MM.1S (cell line): ENCODE results near the gene GRB10.

Experiments
- DNase-seq: peaks from one replicate; pipeline ENCODE4 v3.0.0-alpha.2; 2015
- H2AFZ ChIP-seq: fragments of 300-600 bp; sonication (generic); 2 replicates; pipeline ENCODE4 v1.6.0; 2016; ENCODE audit warnings: antibody characterized with exemption, low read length
- H3F3A ChIP-seq: fragments of 300-600 bp; sonication (generic); 2 replicates; pipeline ENCODE4 v1.6.1; 2016; ENCODE audit warnings: mild to moderate bottlenecking, antibody characterized with exemption, low read length, moderate library complexity, mixed read lengths; ENCODE audit not compliant: insufficient read depth
- H3K27ac ChIP-seq: fragments of 300-600 bp; sonication (generic); 2 replicates; pipeline ENCODE4 v1.5.1; 2016; ENCODE audit warnings: mild to moderate bottlenecking, low read length
- H3K27me3 ChIP-seq: fragments of 300-600 bp; sonication (generic); replicated peaks from 2 replicates; pipeline ENCODE4 v1.6.0; 2016; ENCODE audit warnings: low read length; ENCODE audit not compliant: insufficient read depth
- H3K36me3 ChIP-seq: fragments of 300-600 bp; sonication (generic); replicated peaks from 2 replicates; pipeline ENCODE4 v1.6.1; 2016; ENCODE audit warnings: mild to moderate bottlenecking, low read length, mixed read lengths; ENCODE audit not compliant: insufficient read depth
- H3K4me1 ChIP-seq: fragments of 300-600 bp; sonication (generic); 2 replicates; pipeline ENCODE4 v1.6.1; 2016; ENCODE audit warnings: low read length, mixed read lengths
- H3K4me2 ChIP-seq: fragments of 300-600 bp; sonication (generic); 2 replicates; pipeline ENCODE4 v1.6.0; 2016; ENCODE audit warnings: low read depth, low read length
- H3K4me3 ChIP-seq: fragments of 300-600 bp; sonication (generic); 2 replicates; pipeline ENCODE4 v1.5.1; 2016; ENCODE audit warnings: low read length, mixed read lengths
- H3K79me2 ChIP-seq: fragments of 300-600 bp; sonication (generic); 2 replicates; pipeline ENCODE4 v1.6.1; 2016; ENCODE audit warnings: mixed run types, low read length, mixed read lengths
- H3K9ac ChIP-seq: fragments of 300-600 bp; sonication (generic); 2 replicates; pipeline ENCODE4 v1.6.1; 2016; ENCODE audit warnings: low read length, mixed read lengths
- H3K9me2 ChIP-seq: fragments of 300-600 bp; sonication (generic); replicated peaks from 2 replicates; pipeline ENCODE4 v1.6.1; 2016; ENCODE audit warnings: mild to moderate bottlenecking, low read length, mixed read lengths; ENCODE audit not compliant: insufficient read depth
- H3K9me3 ChIP-seq: fragments of 300-600 bp; sonication (generic); replicated peaks from 2 replicates; pipeline ENCODE4 v1.6.1; 2016; ENCODE audit warnings: mild to moderate bottlenecking, low read length, mixed read lengths; ENCODE audit not compliant: insufficient read depth
- H4K20me1 ChIP-seq: fragments of 300-600 bp; sonication (generic); 2 replicates; pipeline ENCODE4 v1.6.1; 2016; ENCODE audit warnings: mild to moderate bottlenecking, low read length, moderate library complexity, mixed read lengths; ENCODE audit not compliant: insufficient read depth
- EZH2 ChIP-seq: fragments of 300-600 bp; sonication (generic); optimal IDR thresholded peaks from 2 replicates; pipeline ENCODE3; 2017; ENCODE audit warnings: low read depth, mild to moderate bottlenecking, antibody characterized with exemption, low read length, mixed read lengths
- EZH2phosphoT487 ChIP-seq: fragments of 300-600 bp; sonication (generic); IDR thresholded peaks from 2 replicates; pipeline ENCODE4 v1.6.1; 2018; ENCODE audit warnings: antibody characterized with exemption, low read length
- TF ChIP-seq, protein P1 (sequence below): fragments of 300-600 bp; sonication (generic); IDR thresholded peaks from 2 replicates; pipeline ENCODE4 v1.5.1; 2016; ENCODE audit warnings: antibody characterized with exemption, low read length, mixed read lengths

Gene GRB10

GRCh38 chr7:50615519-50616080 is 167.1 kb downstream of the GRB10 start:
- Histone ChIP-seq H3K4me3 (no peak overlapping the region), H3K9me2 (no peaks in the 10 kb centered on the region), H3K36me3 (no peaks in the 10 kb centered on the region), H4K20me1 (no peaks in the 10 kb centered on the region), H3K9ac (no peak overlapping the region), H3K9me3 (no peaks in the 10 kb centered on the region), H3K4me1 (no peaks in the 10 kb centered on the region), H3K27me3 (no peaks in the 10 kb centered on the region), H3K4me2 (no peak overlapping the region), H3K27ac (no peak overlapping the region), H3K79me2 (no peaks in the 10 kb centered on the region), H3F3A (no peaks in the 10 kb centered on the region), H2AFZ (no peak overlapping the region)
- no peak for DNase-seq
- TF ChIP-seq EZH2phosphoT487 (no peak), EZH2 (no peak)
- TF ChIP-seq, protein P1, sequence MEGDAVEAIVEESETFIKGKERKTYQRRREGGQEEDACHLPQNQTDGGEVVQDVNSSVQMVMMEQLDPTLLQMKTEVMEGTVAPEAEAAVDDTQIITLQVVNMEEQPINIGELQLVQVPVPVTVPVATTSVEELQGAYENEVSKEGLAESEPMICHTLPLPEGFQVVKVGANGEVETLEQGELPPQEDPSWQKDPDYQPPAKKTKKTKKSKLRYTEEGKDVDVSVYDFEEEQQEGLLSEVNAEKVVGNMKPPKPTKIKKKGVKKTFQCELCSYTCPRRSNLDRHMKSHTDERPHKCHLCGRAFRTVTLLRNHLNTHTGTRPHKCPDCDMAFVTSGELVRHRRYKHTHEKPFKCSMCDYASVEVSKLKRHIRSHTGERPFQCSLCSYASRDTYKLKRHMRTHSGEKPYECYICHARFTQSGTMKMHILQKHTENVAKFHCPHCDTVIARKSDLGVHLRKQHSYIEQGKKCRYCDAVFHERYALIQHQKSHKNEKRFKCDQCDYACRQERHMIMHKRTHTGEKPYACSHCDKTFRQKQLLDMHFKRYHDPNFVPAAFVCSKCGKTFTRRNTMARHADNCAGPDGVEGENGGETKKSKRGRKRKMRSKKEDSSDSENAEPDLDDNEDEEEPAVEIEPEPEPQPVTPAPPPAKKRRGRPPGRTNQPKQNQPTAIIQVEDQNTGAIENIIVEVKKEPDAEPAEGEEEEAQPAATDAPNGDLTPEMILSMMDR, result no peak

DNA sequence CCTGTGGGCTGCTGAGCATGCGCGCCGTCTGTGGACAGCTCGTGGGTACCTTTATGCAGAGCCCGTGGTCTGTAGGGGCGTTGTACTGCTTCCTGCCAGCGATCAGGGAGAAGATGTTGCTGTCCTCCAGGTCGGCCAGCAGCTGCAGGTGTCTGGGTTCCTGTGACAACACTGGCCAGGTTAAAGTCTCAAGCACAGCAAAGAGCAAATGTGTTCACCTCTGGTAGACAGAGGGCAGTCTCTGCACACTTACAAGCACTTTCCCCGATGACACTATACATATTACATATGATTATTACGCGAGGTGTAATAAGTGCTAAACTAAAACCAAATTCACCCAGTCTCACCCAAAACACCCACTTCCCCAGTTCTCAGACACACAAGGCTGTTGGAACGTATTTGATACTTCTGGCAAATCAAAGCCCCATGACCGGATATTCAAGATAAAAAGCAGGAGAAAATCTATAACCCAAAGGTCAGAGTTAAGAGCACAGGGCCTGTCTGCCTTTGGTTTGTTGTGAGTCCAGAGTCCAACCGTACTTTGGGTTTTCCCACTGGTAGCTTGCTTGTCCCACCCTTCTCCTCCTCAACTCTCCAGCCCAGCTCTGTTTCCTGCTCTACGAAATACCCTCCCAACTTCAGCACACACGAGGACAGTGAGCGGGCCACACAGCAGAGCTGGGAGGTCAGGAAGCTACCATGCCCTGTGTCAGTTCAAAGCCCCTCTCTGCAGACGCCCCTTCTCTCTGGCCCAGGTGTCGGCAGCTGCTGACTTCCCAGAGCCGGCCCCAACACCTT is 167.8 kb downstream of the GRB10 start:
- H3K27me3 ChIP-seq, result no peaks in the 10 kb centered on the region
- H3K9me2 ChIP-seq, result no peaks in the 10 kb centered on the region
- H4K20me1 ChIP-seq, result no peaks in the 10 kb centered on the region
- no peaks in the 10 kb centered on the region for H3F3A ChIP-seq
- no peaks in the 10 kb centered on the region for H3K79me2 ChIP-seq
- H3K4me2 ChIP-seq, result no peak overlapping the region
- DNase-seq, result peak; percentile 36
- H2AFZ ChIP-seq, result no peak overlapping the region
- H3K9me3 ChIP-seq, result no peaks in the 10 kb centered on the region
- no peak overlapping the region for H3K9ac ChIP-seq
- no peaks in the 10 kb centered on the region for H3K36me3 ChIP-seq
- H3K4me1 ChIP-seq, result no peaks in the 10 kb centered on the region
- no peak overlapping the region for H3K4me3 ChIP-seq
- H3K27ac ChIP-seq, result no peak overlapping the region
- TF ChIP-seq, protein P1, result peak; percentile 40
- no peak for TF ChIP-seq EZH2

DNA sequence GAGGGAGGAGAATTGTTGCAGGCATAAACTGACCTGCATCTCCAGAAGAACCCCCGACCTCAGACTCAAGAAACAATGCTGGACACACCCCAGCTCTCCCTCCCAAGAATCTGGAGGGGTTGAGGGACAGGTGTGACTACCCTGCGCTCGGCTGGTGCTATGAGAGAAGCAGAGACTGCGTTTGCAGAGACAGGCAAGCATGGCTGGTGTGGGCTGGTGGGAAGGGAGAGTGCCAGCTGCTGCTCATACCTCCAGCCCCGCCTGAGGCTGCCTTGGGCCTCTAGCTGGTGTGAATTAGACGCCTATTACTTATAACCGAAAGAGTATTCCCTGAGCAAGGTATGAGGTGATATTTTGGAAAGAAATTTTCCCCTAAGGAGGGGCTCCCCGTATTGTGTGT is 169.2 kb downstream of the GRB10 start:
- Histone ChIP-seq H3K4me2 (no peak overlapping the region), H3K4me3 (no peak overlapping the region), H3K9me3 (no peaks in the 10 kb centered on the region), H3K9ac (no peak overlapping the region), H3F3A (no peaks in the 10 kb centered on the region), H4K20me1 (no peaks in the 10 kb centered on the region), H3K36me3 (no peaks in the 10 kb centered on the region), H2AFZ (no peak overlapping the region), H3K27me3 (no peaks in the 10 kb centered on the region; the same call in 1 of the 2 replicates), H3K9me2 (no peaks in the 10 kb centered on the region), H3K27ac (no peak overlapping the region), H3K4me1 (0 out of 2 replicates have a peak, but pooled peaks cover 1% of the 10 kb centered on the region), H3K79me2 (no peaks in the 10 kb centered on the region)
- TF ChIP-seq, protein P1, result no peak
- TF ChIP-seq EZH2, result no peak
- no peak for TF ChIP-seq EZH2phosphoT487
- no peak for DNase-seq
